HEK293 (cell line): Measurements from ENCODE around the gene NID2.

ENCODE experiments used
- CTCF ChIA-PET: fragments of 350-600 bp; formaldehyde crosslinking; extraction: SDS; loops from one replicate; lab custom pipeline; 2021; ENCODE audit warnings: antibody characterized with exemption; lab: Yijun Ruan, JAX
- POLR2A ChIA-PET: fragments of 300-600 bp; formaldehyde crosslinking; extraction: SDS; loops from one replicate; lab custom pipeline; 2020; ENCODE audit warnings: antibody characterized with exemption, inconsistent platforms; lab: Yijun Ruan, JAX
- H3K27ac ChIP-seq: fragments of 200-500 bp; sonication (Bioruptor generic); 2 replicates; pipeline ENCODE4 v1.5.1; 2014; ENCODE audit warnings: low read depth, low read length, control low read depth, inconsistent platforms; ENCODE audit errors: extremely low read depth
- H3K36me3 ChIP-seq, 2 experiments: fragments of 200-500 bp in 1 of 2; sonication (Bioruptor generic) in 1 of 2; 1 replicate in 1 of 2; 2 replicates in 1 of 2; pipeline ENCODE4 v1.5.1; 2014 to 2017; ENCODE audit warnings: inconsistent platforms in 2 of 2, low read length in 2 of 2; ENCODE audit not compliant: control insufficient read depth in 2 of 2, insufficient read depth in 1 of 2
- H3K4me1 ChIP-seq: fragments of 200-500 bp; sonication (Bioruptor generic); 2 replicates; pipeline ENCODE4 v1.5.1; 2014; ENCODE audit warnings: mild to moderate bottlenecking, low read length, inconsistent platforms; ENCODE audit not compliant: control insufficient read depth, insufficient read depth
- H3K4me3 ChIP-seq: 2 replicates; pipeline ENCODE4 v1.5.1; 2011; ENCODE audit warnings: low read depth, mild to moderate bottlenecking, control low read depth, low read length, moderate library complexity
- H3K9me3 ChIP-seq: fragments of 200-500 bp; sonication (Bioruptor generic); 2 replicates; pipeline ENCODE4 v1.5.1; 2014; ENCODE audit warnings: low read depth, low read length, inconsistent platforms; ENCODE audit not compliant: control insufficient read depth, insufficient read depth
- GLI4 ChIP-seq: fragments of 450-650 bp; formaldehyde crosslinking; IDR thresholded peaks from 2 replicates; pipeline ENCODE4 v1.5.1; 2016; ENCODE audit warnings: missing biosample characterization, missing genetic modification characterization
- PRDM4 ChIP-seq: fragments of 450-650 bp; formaldehyde crosslinking; IDR thresholded peaks from 2 replicates; pipeline ENCODE4 v1.5.1; 2017; ENCODE audit warnings: missing biosample characterization, missing genetic modification characterization
- RBAK ChIP-seq: fragments of 450-650 bp; formaldehyde crosslinking; IDR thresholded peaks from 2 replicates; pipeline ENCODE4 v1.5.1; 2016; ENCODE audit warnings: missing biosample characterization, missing genetic modification characterization
- REPIN1 ChIP-seq: fragments of 450-650 bp; formaldehyde crosslinking; IDR thresholded peaks from 2 replicates; pipeline ENCODE4 v1.5.1; 2017; ENCODE audit warnings: missing biosample characterization, missing genetic modification characterization, low read depth
- SCRT1 ChIP-seq: fragments of 450-650 bp; formaldehyde crosslinking; IDR thresholded peaks from 2 replicates; pipeline ENCODE4 v1.5.1; 2016; ENCODE audit warnings: missing biosample characterization, missing genetic modification characterization, borderline replicate concordance
- TCF7L2 ChIP-seq: IDR thresholded peaks from 2 replicates; pipeline ENCODE4 v1.6.1; 2011; ENCODE audit warnings: low read depth, mild to moderate bottlenecking, inconsistent platforms, low read length, moderate library complexity, borderline replicate concordance
- TSHZ1 ChIP-seq: fragments of 450-650 bp; formaldehyde crosslinking; IDR thresholded peaks from 2 replicates; pipeline ENCODE4 v1.5.1; 2016; ENCODE audit warnings: missing biosample characterization, missing genetic modification characterization, borderline replicate concordance
- ZBTB20 ChIP-seq: fragments of 450-650 bp; formaldehyde crosslinking; IDR thresholded peaks from 2 replicates; pipeline ENCODE4 v1.5.1; 2016; ENCODE audit warnings: missing biosample characterization, missing genetic modification characterization
- ZNF174 ChIP-seq: fragments of 450-650 bp; formaldehyde crosslinking; IDR thresholded peaks from 2 replicates; pipeline ENCODE4 v1.5.0; 2017; ENCODE audit warnings: missing biosample characterization, mild to moderate bottlenecking, missing genetic modification characterization
- ZNF280D ChIP-seq: fragments of 450-650 bp; formaldehyde crosslinking; IDR thresholded peaks from 2 replicates; pipeline ENCODE4 v1.5.1; 2016; ENCODE audit warnings: missing biosample characterization, missing genetic modification characterization
- ZNF354C ChIP-seq: fragments of 450-650 bp; formaldehyde crosslinking; IDR thresholded peaks from 2 replicates; pipeline ENCODE4 v1.5.1; 2016; ENCODE audit warnings: missing biosample characterization, missing genetic modification characterization, low read depth, borderline replicate concordance
- ZNF366 ChIP-seq: fragments of 450-650 bp; formaldehyde crosslinking; conservative IDR thresholded peaks from 2 replicates; pipeline ENCODE4 v1.5.1; 2016; ENCODE audit warnings: missing biosample characterization, missing genetic modification characterization
- ZNF654 ChIP-seq: fragments of 450-650 bp; formaldehyde crosslinking; IDR thresholded peaks from 2 replicates; pipeline ENCODE4 v1.5.1; 2016; ENCODE audit warnings: low read depth, missing biosample characterization, missing genetic modification characterization
- ZNF658 ChIP-seq: fragments of 450-650 bp; formaldehyde crosslinking; IDR thresholded peaks from 2 replicates; pipeline ENCODE4; 2016; ENCODE audit warnings: missing biosample characterization, missing genetic modification characterization
- ZNF660 ChIP-seq: fragments of 450-650 bp; IDR thresholded peaks from 2 replicates; pipeline ENCODE4 v1.5.1; 2018; ENCODE audit warnings: missing biosample characterization, mild to moderate bottlenecking, missing genetic modification characterization
- ZNF830 ChIP-seq: fragments of 450-650 bp; IDR thresholded peaks from 2 replicates; pipeline ENCODE4 v1.5.0; 2018; ENCODE audit warnings: missing biosample characterization, missing genetic modification characterization, low read depth, mild to moderate bottlenecking, moderate library complexity
- ZXDB ChIP-seq: fragments of 450-650 bp; formaldehyde crosslinking; IDR thresholded peaks from 2 replicates; pipeline ENCODE4 v1.5.1; 2016; ENCODE audit warnings: missing biosample characterization, missing genetic modification characterization

Gene NID2

DNA sequence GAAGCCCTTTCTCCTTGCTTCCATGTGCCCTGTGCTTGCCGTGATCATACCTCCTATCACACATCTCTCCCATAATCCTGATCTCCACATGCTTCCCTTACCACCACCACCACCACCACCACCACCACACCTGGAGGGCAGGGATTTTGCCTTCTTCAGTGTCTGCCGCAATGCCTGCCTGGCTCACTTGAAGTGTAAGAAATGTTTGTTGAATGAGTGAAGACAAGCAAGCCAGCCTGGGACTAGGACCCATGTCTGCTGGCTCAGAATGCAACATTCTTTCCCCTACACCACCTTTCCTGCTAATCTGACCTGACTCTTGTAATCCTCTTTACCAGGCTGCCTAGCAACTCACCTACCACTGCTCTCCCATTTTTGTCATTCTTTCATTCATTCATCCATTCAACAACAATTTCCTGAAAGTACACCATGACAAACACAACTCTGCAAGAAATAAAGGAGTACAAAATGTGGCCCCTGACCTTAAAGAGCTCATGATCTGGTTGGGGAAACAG, 3.5 kb upstream of the NID2 start (continued):
- TF ChIP-seq TSHZ1, result no peak
- no peak for TF ChIP-seq ZNF366 (tag by site-specific recombination)
- no peak for TF ChIP-seq ZNF174 (tag by site-specific recombination)
- TF ChIP-seq ZNF354C (tag by site-specific recombination), result no peak
- no peak for TF ChIP-seq RBAK (tag by site-specific recombination)
- no peak for TF ChIP-seq GLI4 (tag by site-specific recombination)
- no peak for TF ChIP-seq SCRT1 (tag by site-specific recombination)
- no peak for TF ChIP-seq TCF7L2
- TF ChIP-seq ZBTB20 (tag by site-specific recombination), result no peak
- TF ChIP-seq ZNF280D (tag by site-specific recombination), result no peak
- TF ChIP-seq REPIN1 (tag by site-specific recombination), result no peak
- TF ChIP-seq ZNF830 (tag by site-specific recombination), result no peak
- no peak for TF ChIP-seq ZNF660
- TF ChIP-seq ZNF658 (tag by site-specific recombination), result no peak

DNA sequence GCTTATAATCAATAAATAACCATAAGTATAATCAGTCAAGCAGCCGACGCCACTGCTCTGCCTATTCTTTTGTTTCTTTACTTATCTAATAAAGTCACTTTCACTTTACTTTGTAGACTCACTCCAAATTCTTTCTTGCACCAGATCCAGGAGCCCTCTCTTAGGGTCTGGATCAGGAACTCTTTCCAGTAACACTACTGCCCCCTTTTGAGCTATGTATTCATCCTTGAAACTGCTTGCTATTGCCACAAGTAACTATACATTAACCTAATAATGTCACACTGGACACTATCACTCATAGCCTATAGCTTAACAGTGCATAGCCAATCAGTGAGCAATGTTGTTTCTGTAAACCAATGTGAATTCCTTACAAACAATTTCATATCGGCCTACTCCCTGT, 2.8 kb upstream of the NID2 start:
- no peak for TF ChIP-seq ZXDB
- peak; percentile 67; the same call in 1 of the 2 replicates for TF ChIP-seq PRDM4
- TF ChIP-seq ZNF654 (tag by site-specific recombination), result peak; percentile 47
- Histone ChIP-seq H3K9me3 (no peaks in the 10 kb centered on the region), H3K4me3 (no peak overlapping the region), H3K36me3 (no peaks in the 10 kb centered on the region), H3K4me1 (peaks cover 5% of the 10 kb centered on the region; the same call in 1 of the 2 replicates), H3K27ac (no peak overlapping the region)
- ChIA-PET CTCF (interaction anchor here (0.6 to 2.6 kb wide), 19 partner anchors 9 to 956 kb away, joined by 3 to 14 read pairs (median 3); no protein-coding TSS in a partner anchor), POLR2A (interaction anchor here (0.5 to 1.5 kb wide), 4 partner anchors 9 to 197 kb away, joined by 3 to 7 read pairs (median 4); partner anchors contain the start of gene RTRAF)
